ENCODE results near the gene MFAP2.

GRCh38 chr1:17001760-17002523, 21.5 kb upstream of the MFAP2 start:
- TF ChIP-seq CTCF (IDR thresholded peaks at IDR 0.05) = no peak
- TF ChIP-seq POLR2A (IDR thresholded peaks at IDR 0.05) = no peak

Measured in Peyer's patch (tissue), 4 donors.